SU-DHL-6 (cell line): ENCODE data around the gene ITGA8.

Source experiments
- H2AFZ ChIP-seq: fragments of 200-600 bp; sonication (generic); 2 replicates; pipeline ENCODE4 v1.6.1; 2014; ENCODE audit warnings: low read depth, mild to moderate bottlenecking, moderate library complexity, mixed read lengths, antibody characterized with exemption, low read length; ENCODE audit not compliant: severe bottlenecking
- H3F3A ChIP-seq: fragments of 200-600 bp; shearing (Covaris generic); 2 replicates; pipeline ENCODE4 v1.6.0; 2016; ENCODE audit warnings: antibody characterized with exemption, mild to moderate bottlenecking; ENCODE audit not compliant: insufficient read depth
- H3K27ac ChIP-seq: fragments of 200-600 bp; sonication (generic); 2 replicates; pipeline ENCODE4 v1.5.1; 2016; ENCODE audit warnings: low read depth, mild to moderate bottlenecking, low read length, moderate library complexity, mixed read lengths
- H3K27me3 ChIP-seq: fragments of 200-600 bp; sonication (generic), shearing (Covaris generic); 2 replicates; pipeline ENCODE4 v1.6.0; 2014; ENCODE audit warnings: mild to moderate bottlenecking, low read length
- H3K36me3 ChIP-seq: fragments of 200-600 bp; sonication (generic); 2 replicates; pipeline ENCODE4 v1.6.1; 2014; ENCODE audit warnings: mild to moderate bottlenecking, low read length, mixed read lengths
- H3K4me2 ChIP-seq: fragments of 300-600, 200-600 bp; shearing (Covaris generic), sonication (generic); 2 replicates; pipeline ENCODE4 v1.6.0; 2014; ENCODE audit warnings: low read length, low read depth, mild to moderate bottlenecking; ENCODE audit not compliant: poor library complexity, severe bottlenecking
- H3K4me3 ChIP-seq: fragments of 200-600 bp; sonication (generic); 2 replicates; pipeline ENCODE4 v1.5.1; 2014; ENCODE audit warnings: antibody characterized with exemption, low read length, mild to moderate bottlenecking, mixed read lengths; ENCODE audit not compliant: insufficient read depth, poor library complexity, severe bottlenecking
- H3K79me2 ChIP-seq: fragments of 200-600 bp; sonication (generic); 2 replicates; pipeline ENCODE4 v1.6.1; 2014; ENCODE audit warnings: mild to moderate bottlenecking, low read length, moderate library complexity; ENCODE audit not compliant: insufficient read depth
- H3K9ac ChIP-seq: fragments of 200-600 bp; sonication (generic); 2 replicates; pipeline ENCODE4 v1.7.0; 2014; ENCODE audit warnings: mild to moderate bottlenecking, low read length
- H3K9me2 ChIP-seq: fragments of 200-600 bp; sonication (generic); replicated peaks from 2 replicates; pipeline ENCODE4 v1.6.1; 2014; ENCODE audit warnings: low read length; ENCODE audit not compliant: insufficient read depth
- H3K9me3 ChIP-seq: fragments of 200-600 bp; sonication (generic); 2 replicates; pipeline ENCODE4 v1.6.1; 2014; ENCODE audit warnings: low read length, mixed read lengths; ENCODE audit not compliant: insufficient read depth
- H4K20me1 ChIP-seq: fragments of 200-600 bp; sonication (generic); 2 replicates; pipeline ENCODE4 v1.6.1; 2014; ENCODE audit warnings: low read depth, mild to moderate bottlenecking, antibody characterized with exemption, low read length, moderate library complexity, mixed read lengths
- EZH2phosphoT487 ChIP-seq: fragments of 200-600 bp; sonication (generic), shearing (Covaris generic); conservative IDR thresholded peaks from 2 replicates; pipeline ENCODE4 v1.6.1; 2018; ENCODE audit warnings: mild to moderate bottlenecking, antibody characterized with exemption, low read length, moderate library complexity, mixed read lengths
- TF ChIP-seq, protein P1 (sequence below): fragments of 200-600 bp; sonication (generic); IDR thresholded peaks from one replicate; pipeline ENCODE4 v1.5.1; 2017; ENCODE audit warnings: antibody characterized with exemption, mild to moderate bottlenecking, low read length, moderate library complexity; ENCODE audit not compliant: insufficient read depth, poor library complexity, severe bottlenecking

Gene ITGA8

GRCh38 chr10:15703944-15704580 lies 15.7 kb downstream of the ITGA8 start:
- no peak overlapping the region for H2AFZ ChIP-seq
- H3K27ac ChIP-seq: no peak overlapping the region
- H3K4me3 ChIP-seq: no peak overlapping the region
- no peaks in the 10 kb centered on the region for H3F3A ChIP-seq
- no peak overlapping the region for H3K9ac ChIP-seq
- no peaks in the 10 kb centered on the region for H3K36me3 ChIP-seq
- no peaks in the 10 kb centered on the region for H3K9me2 ChIP-seq
- no peaks in the 10 kb centered on the region for H3K27me3 ChIP-seq
- no peak overlapping the region for H3K4me2 ChIP-seq
- H4K20me1 ChIP-seq: no peaks in the 10 kb centered on the region
- H3K79me2 ChIP-seq: no peaks in the 10 kb centered on the region
- no peaks in the 10 kb centered on the region for H3K9me3 ChIP-seq
- no peak for TF ChIP-seq EZH2phosphoT487
- TF ChIP-seq, protein P1, sequence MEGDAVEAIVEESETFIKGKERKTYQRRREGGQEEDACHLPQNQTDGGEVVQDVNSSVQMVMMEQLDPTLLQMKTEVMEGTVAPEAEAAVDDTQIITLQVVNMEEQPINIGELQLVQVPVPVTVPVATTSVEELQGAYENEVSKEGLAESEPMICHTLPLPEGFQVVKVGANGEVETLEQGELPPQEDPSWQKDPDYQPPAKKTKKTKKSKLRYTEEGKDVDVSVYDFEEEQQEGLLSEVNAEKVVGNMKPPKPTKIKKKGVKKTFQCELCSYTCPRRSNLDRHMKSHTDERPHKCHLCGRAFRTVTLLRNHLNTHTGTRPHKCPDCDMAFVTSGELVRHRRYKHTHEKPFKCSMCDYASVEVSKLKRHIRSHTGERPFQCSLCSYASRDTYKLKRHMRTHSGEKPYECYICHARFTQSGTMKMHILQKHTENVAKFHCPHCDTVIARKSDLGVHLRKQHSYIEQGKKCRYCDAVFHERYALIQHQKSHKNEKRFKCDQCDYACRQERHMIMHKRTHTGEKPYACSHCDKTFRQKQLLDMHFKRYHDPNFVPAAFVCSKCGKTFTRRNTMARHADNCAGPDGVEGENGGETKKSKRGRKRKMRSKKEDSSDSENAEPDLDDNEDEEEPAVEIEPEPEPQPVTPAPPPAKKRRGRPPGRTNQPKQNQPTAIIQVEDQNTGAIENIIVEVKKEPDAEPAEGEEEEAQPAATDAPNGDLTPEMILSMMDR: no peak

DNA sequence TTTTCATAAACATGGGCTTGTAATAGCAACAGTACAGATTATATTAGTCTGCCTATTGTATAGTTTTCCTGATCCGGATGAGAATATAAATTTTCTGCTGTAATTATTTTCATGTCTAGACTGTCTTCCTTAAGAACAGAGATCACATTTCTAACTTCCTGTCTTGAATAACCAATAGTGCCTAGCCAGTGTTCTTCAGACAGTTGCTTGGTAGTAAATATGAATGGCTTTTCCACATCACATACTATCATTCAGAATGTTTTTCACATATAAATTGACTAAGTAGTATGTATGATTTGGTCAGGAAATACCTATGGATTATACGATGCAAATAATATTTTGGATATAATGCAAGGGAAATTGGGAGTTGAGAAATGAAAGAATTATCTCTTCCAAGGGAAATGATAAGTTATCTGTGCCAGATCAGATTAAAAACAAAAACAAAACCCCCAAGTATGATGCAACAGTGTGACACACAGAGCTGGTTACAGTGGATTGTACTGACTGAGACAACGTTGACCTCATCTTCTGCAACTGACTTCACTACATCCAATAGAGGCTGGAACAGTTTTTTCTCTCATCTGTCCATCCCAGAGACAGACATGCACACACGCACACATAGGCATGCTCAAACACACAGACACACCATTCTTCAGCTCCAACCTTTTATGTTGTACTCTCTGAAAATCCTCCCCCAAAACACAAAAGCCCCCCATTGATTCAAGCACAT lies 16.4 kb downstream of the ITGA8 start:
- no peak overlapping the region for H3K9ac ChIP-seq
- H3K4me3 ChIP-seq: no peak overlapping the region
- no peaks in the 10 kb centered on the region for H3F3A ChIP-seq
- no peak overlapping the region for H2AFZ ChIP-seq
- no peaks in the 10 kb centered on the region for H4K20me1 ChIP-seq
- no peaks in the 10 kb centered on the region for H3K36me3 ChIP-seq
- TF ChIP-seq, protein P1: no peak
- TF ChIP-seq EZH2phosphoT487: no peak
- no peak overlapping the region for H3K27ac ChIP-seq
- H3K27me3 ChIP-seq: no peaks in the 10 kb centered on the region
- no peaks in the 10 kb centered on the region for H3K79me2 ChIP-seq
- no peak overlapping the region for H3K4me2 ChIP-seq
- H3K9me2 ChIP-seq: no peaks in the 10 kb centered on the region
- no peaks in the 10 kb centered on the region for H3K9me3 ChIP-seq

GRCh38 chr10:15700078-15700674 lies 19.5 kb downstream of the ITGA8 start:
- Histone ChIP-seq H3K4me2 (no peak overlapping the region), H3K36me3 (no peaks in the 10 kb centered on the region), H3F3A (no peaks in the 10 kb centered on the region), H2AFZ (no peak overlapping the region), H3K9ac (no peak overlapping the region), H3K79me2 (no peaks in the 10 kb centered on the region), H3K27ac (no peak overlapping the region), H3K4me3 (no peak overlapping the region), H3K9me2 (no peaks in the 10 kb centered on the region), H3K9me3 (no peaks in the 10 kb centered on the region), H3K27me3 (no peaks in the 10 kb centered on the region), H4K20me1 (no peaks in the 10 kb centered on the region)
- TF ChIP-seq, protein P1: no peak
- TF ChIP-seq EZH2phosphoT487: no peak
